GM12891 (cell line): ENCODE measurements around the gene HOXC12.

Experiments used
- PAX5 ChIP-seq: IDR thresholded peaks from 2 replicates; pipeline ENCODE4 v1.6.1; 2011; ENCODE audit warnings: low read length, moderate library complexity, mild to moderate bottlenecking; ENCODE audit not compliant: insufficient read depth, severe bottlenecking
- POLR2A ChIP-seq: IDR thresholded peaks from 2 replicates; pipeline ENCODE4 v1.6.1; 2011; ENCODE audit warnings: low read depth, low read length, control low read depth
- POLR2AphosphoS5 ChIP-seq: IDR thresholded peaks from 2 replicates; pipeline ENCODE4 v1.6.1; 2011; ENCODE audit warnings: low read depth, low read length, control low read depth
- POU2F2 ChIP-seq: IDR thresholded peaks from 2 replicates; pipeline ENCODE4 v1.6.1; 2011; ENCODE audit warnings: low read depth, mild to moderate bottlenecking, control low read depth, low read length, moderate library complexity
- SPI1 ChIP-seq: IDR thresholded peaks from 2 replicates; pipeline ENCODE4 v1.6.1; 2011; ENCODE audit warnings: low read depth, low read length, control low read depth
- TAF1 ChIP-seq: IDR thresholded peaks from 2 replicates; pipeline ENCODE4 v1.6.1; 2011; ENCODE audit warnings: low read depth, low read length, control low read depth

- TF ChIP-seq POLR2A (no peak), POLR2AphosphoS5 (no peak), SPI1 (no peak), TAF1 (no peak), POU2F2 (no peak), PAX5 (no peak)
These were observed 30.4 kb downstream of the HOXC12 start, which contains the start of gene HOXC10 for GRCh38 chr12:53984901-53985691.
